ENCODE measurements around the gene KLF9. TPM values are rescaled to one million over a fixed set of nuclear protein-coding genes. Genes with fewer than 3 reads are reported as not detected.

KLF9 gene
- total RNA-seq, 2 experiments from 2014 or later: 132 to 135 TPM

DNA sequence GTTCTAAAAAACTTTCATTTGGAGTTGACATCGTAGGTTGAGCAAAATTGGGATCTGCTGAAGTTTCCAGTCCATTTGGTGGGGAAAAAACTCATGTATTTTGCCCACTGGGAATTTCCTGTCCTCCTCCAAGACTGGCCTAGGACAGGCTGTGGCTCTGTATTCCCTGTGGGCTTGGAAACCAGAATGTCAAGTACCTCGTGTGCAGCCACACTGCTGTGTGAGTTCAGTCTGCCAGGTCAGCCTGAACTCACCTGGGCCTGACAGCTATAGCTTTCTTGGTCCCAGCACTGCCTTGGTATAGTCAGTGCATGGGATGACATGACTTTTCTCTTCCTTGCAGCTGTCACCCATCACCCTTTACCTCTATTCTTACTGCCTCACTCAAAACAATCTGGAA lies 35.0 kb upstream of the KLF9 start:
- Mint-ChIP-seq H3K27ac (no peak overlapping the region), H3K27me3 (no peaks in the 10 kb centered on the region), H3K9me3 (no peaks in the 10 kb centered on the region), H3K36me3 (ENCODE audit: low read depth) (no peaks in the 10 kb centered on the region), H3K4me3 (no peak overlapping the region), H3K4me1 (ENCODE audit: low read depth) (no peaks in the 10 kb centered on the region)
- Histone ChIP-seq H3K4me1 (ENCODE audit: insufficient read depth, low read length) (no peaks in the 10 kb centered on the region), H3K27me3 (ENCODE audit: control insufficient read depth in 1 of 2, insufficient read depth in 2 of 2, low read length in 2 of 2) (no peaks in the 10 kb centered on the region), H3K36me3 (ENCODE audit: insufficient read depth, low read length) (no peaks in the 10 kb centered on the region), H3K27ac (ENCODE audit: low read depth in 1 of 2, low read length in 2 of 2) (no peak overlapping the region), H3K4me3 (ENCODE audit: low read length) (no peak overlapping the region), H3K9me3 (ENCODE audit: control insufficient read depth in 1 of 2, insufficient read depth in 1 of 2, low read length in 2 of 2) (peaks cover 0 to 4% of the 10 kb centered on the region in 2 experiments)
- ChIA-PET POLR2A (no interaction called here), CTCF (no interaction called here)
- intact Hi-C loops (cut with DNase I, micrococcal nuclease): no loop called here
- TF ChIP-seq, protein P1, sequence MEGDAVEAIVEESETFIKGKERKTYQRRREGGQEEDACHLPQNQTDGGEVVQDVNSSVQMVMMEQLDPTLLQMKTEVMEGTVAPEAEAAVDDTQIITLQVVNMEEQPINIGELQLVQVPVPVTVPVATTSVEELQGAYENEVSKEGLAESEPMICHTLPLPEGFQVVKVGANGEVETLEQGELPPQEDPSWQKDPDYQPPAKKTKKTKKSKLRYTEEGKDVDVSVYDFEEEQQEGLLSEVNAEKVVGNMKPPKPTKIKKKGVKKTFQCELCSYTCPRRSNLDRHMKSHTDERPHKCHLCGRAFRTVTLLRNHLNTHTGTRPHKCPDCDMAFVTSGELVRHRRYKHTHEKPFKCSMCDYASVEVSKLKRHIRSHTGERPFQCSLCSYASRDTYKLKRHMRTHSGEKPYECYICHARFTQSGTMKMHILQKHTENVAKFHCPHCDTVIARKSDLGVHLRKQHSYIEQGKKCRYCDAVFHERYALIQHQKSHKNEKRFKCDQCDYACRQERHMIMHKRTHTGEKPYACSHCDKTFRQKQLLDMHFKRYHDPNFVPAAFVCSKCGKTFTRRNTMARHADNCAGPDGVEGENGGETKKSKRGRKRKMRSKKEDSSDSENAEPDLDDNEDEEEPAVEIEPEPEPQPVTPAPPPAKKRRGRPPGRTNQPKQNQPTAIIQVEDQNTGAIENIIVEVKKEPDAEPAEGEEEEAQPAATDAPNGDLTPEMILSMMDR (IDR thresholded peaks at IDR 0.05): no peak
- no peak for ATAC-seq (ENCODE audit: poor library complexity)
- no peak for DNase-seq

DNA sequence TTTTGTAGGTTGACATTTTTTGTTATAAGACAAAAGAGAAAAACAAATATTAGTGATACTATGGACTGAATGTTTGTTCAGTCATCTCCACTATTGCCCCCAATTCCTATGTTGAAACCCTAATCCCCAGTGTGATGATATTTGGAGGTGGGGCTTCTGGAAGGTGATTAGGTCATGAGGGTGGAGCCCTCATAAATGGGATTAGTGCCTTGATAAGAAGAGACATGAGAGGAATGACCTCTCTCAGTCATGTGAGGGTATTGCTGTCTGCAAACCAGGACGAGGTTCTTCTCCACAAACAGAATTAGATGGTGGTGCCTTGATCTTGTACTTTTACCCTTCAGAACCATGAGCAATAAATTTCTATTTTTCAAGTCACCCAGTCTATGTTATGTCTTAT lies 34.5 kb upstream of the KLF9 start:
- no peak for DNase-seq
- Mint-ChIP-seq H3K4me1 (ENCODE audit: low read depth) (no peaks in the 10 kb centered on the region), H3K9me3 (no peaks in the 10 kb centered on the region), H3K36me3 (ENCODE audit: low read depth) (no peaks in the 10 kb centered on the region), H3K4me3 (no peak overlapping the region), H3K27ac (no peak overlapping the region), H3K27me3 (no peaks in the 10 kb centered on the region)
- Histone ChIP-seq H3K4me3 (ENCODE audit: low read length) (no peak overlapping the region), H3K27me3 (ENCODE audit: control insufficient read depth in 1 of 2, insufficient read depth in 2 of 2, low read length in 2 of 2) (no peaks in the 10 kb centered on the region), H3K9me3 (ENCODE audit: control insufficient read depth in 1 of 2, insufficient read depth in 1 of 2, low read length in 2 of 2) (peaks cover 0 to 4% of the 10 kb centered on the region in 2 experiments), H3K27ac (ENCODE audit: low read depth in 1 of 2, low read length in 2 of 2) (no peak overlapping the region), H3K36me3 (ENCODE audit: insufficient read depth, low read length) (no peaks in the 10 kb centered on the region), H3K4me1 (ENCODE audit: insufficient read depth, low read length) (no peaks in the 10 kb centered on the region)
- ATAC-seq (ENCODE audit: poor library complexity): no peak
- intact Hi-C loops (cut with DNase I, micrococcal nuclease): no loop called here
- TF ChIP-seq, protein P1 (IDR thresholded peaks at IDR 0.05): no peak
- ChIA-PET CTCF (no interaction called here), POLR2A (no interaction called here)

DNA sequence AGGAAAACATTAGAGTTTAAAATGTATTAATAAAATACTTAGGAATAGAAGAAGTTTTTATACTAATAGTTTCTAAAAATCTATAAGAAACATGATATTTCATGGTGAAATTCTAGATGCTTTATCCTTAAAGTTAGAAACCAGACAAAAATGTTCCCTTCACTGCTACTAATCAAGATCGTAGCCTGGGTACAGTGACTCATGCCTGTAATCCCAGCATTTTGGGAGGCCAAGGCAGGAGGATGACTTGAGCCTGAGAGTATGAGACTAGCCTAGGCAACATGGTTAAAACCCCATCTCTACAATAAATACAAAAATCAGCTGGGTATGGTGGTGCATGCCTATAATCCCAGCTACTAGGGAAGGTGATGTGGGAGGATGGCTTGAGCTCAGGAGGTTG lies 30.4 kb upstream of the KLF9 start:
- no peaks in the 10 kb centered on the region for H3K36me3 ChIP-seq (ENCODE audit: insufficient read depth, low read length)
- DNase-seq (no peak), ATAC-seq (ENCODE audit: poor library complexity) (no peak)
- H3K9me3 Mint-ChIP-seq: no peaks in the 10 kb centered on the region
- TF ChIP-seq, protein P1 (IDR thresholded peaks at IDR 0.05): no peak
- H3K4me3 ChIP-seq (ENCODE audit: low read length): no peak overlapping the region
- ChIA-PET POLR2A (no interaction called here), CTCF (no interaction called here)
- no peaks in the 10 kb centered on the region for H3K4me1 ChIP-seq (ENCODE audit: insufficient read depth, low read length)
- H3K4me1 Mint-ChIP-seq (ENCODE audit: low read depth): no peaks in the 10 kb centered on the region
- H3K27ac ChIP-seq (ENCODE audit: low read depth in 1 of 2, low read length in 2 of 2): no peak overlapping the region
- H3K9me3 ChIP-seq (ENCODE audit: control insufficient read depth in 1 of 2, insufficient read depth in 1 of 2, low read length in 2 of 2): peaks cover 0 to 4% of the 10 kb centered on the region in 2 experiments
- H3K4me3 Mint-ChIP-seq: no peak overlapping the region
- intact Hi-C loops (cut with DNase I, micrococcal nuclease): no loop called here
- H3K27ac Mint-ChIP-seq: no peak overlapping the region
- no peaks in the 10 kb centered on the region for H3K36me3 Mint-ChIP-seq (ENCODE audit: low read depth)
- H3K27me3 Mint-ChIP-seq: no peaks in the 10 kb centered on the region
- no peaks in the 10 kb centered on the region for H3K27me3 ChIP-seq (ENCODE audit: control insufficient read depth in 1 of 2, insufficient read depth in 2 of 2, low read length in 2 of 2)
